Stimulated activated CD4-positive, alpha-beta T cell treated with anti-CD3 and anti-CD28 coated beads, Interleukin-12 subunit alpha, Interleukin-12 subunit beta, amount 100 ng/mL, for 4 hours (primary cell): Measurements from ENCODE around the gene WFDC1.

Experiments used
- DNase-seq: peaks from one replicate; pipeline ENCODE4 v3.0.0-alpha.2; 2020

Gene WFDC1

GRCh38 chr16:84294531-84295142, at the start of gene WFDC1:
TSS of gene WFDC1 (plus strand) at chr16:84294878. CDS start at chr16:84294972, 94 bp downstream.
- DNase-seq, result no peak

GRCh38 chr16:84245956-84246678, 48.6 kb upstream of the WFDC1 start:
- no peak for DNase-seq

GRCh38 chr16:84246679-84247077, 48.0 kb upstream of the WFDC1 start:
- no peak for DNase-seq

GRCh38 chr16:84247331-84247730, 47.3 kb upstream of the WFDC1 start:
- DNase-seq, result no peak

- no peak for DNase-seq
Measured at GRCh38 chr16:84247844-84248243, 46.8 kb upstream of the WFDC1 start.

- DNase-seq, result no peak
Measured at GRCh38 chr16:84252184-84252583, 42.5 kb upstream of the WFDC1 start.

GRCh38 chr16:84253173-84253572, 41.5 kb upstream of the WFDC1 start:
- DNase-seq, result no peak

GRCh38 chr16:84254062-84254461, 40.6 kb upstream of the WFDC1 start:
- no peak for DNase-seq

- DNase-seq, result no peak
Measured at GRCh38 chr16:84255050-84255810, 39.4 kb upstream of the WFDC1 start.

GRCh38 chr16:84258266-84258665, 36.4 kb upstream of the WFDC1 start:
- no peak for DNase-seq

- no peak for DNase-seq
Measured at GRCh38 chr16:84259691-84260090, 35.0 kb upstream of the WFDC1 start.

- DNase-seq, result no peak
Measured at GRCh38 chr16:84260766-84261554, 33.7 kb upstream of the WFDC1 start.

- no peak for DNase-seq
Measured at GRCh38 chr16:84262031-84262430, 32.6 kb upstream of the WFDC1 start.

- DNase-seq, result no peak
Measured at GRCh38 chr16:84262939-84263338, 31.7 kb upstream of the WFDC1 start.

GRCh38 chr16:84266451-84266850, 28.2 kb upstream of the WFDC1 start:
- no peak for DNase-seq

GRCh38 chr16:84267380-84267779, 27.3 kb upstream of the WFDC1 start:
- DNase-seq, result no peak

GRCh38 chr16:84268291-84269040, 26.2 kb upstream of the WFDC1 start:
- no peak for DNase-seq

- DNase-seq, result no peak
Measured at GRCh38 chr16:84270071-84270470, 24.6 kb upstream of the WFDC1 start.

GRCh38 chr16:84270531-84270930, 24.1 kb upstream of the WFDC1 start:
- no peak for DNase-seq

- DNase-seq, result no peak
Measured at GRCh38 chr16:84271037-84271436, 23.6 kb upstream of the WFDC1 start.

- DNase-seq, result no peak
Measured at GRCh38 chr16:84271866-84272265, 22.8 kb upstream of the WFDC1 start.

- no peak for DNase-seq
Measured at GRCh38 chr16:84272740-84273320, 21.8 kb upstream of the WFDC1 start.
